GM23338 (cell line): ENCODE results near the gene ATAD2B. TPM values are rescaled to one million over a fixed set of nuclear protein-coding genes. Genes with fewer than 3 reads are reported as not detected.

ENCODE experiments used
- ZNF114 ChIP-seq: fragments of 250-450 bp; sonication (Bioruptor Pico); IDR thresholded peaks from 2 replicates; pipeline ENCODE4 v1.5.0; 2020; ENCODE audit warnings: mild to moderate bottlenecking, moderate library complexity
- polyA plus RNA-seq: library from polyadenylated mRNA; unstranded; fragments of >200 nt; fragmentation: Nextera tagmentation; extraction: Ambion mirVana; gene quantifications from 2 replicates; pipeline ENCODE4 v1.2.1, GENCODE V29; 2016
- total RNA-seq: library from RNA; depleted of rRNA; stranded (reverse); fragments of >200 nt; shearing (Covaris generic); gene quantifications from 2 replicates; pipeline ENCODE4 v1.2.3, GENCODE V29; 2014; rRNA removed
- TF ChIP-seq, protein P1 (sequence below): IDR thresholded peaks from one replicate; pipeline ENCODE4 v1.6.1; 2018; ENCODE audit warnings: antibody characterized with exemption; ENCODE audit not compliant: unreplicated experiment
- TF ChIP-seq, protein P2 (sequence below): IDR thresholded peaks from 2 replicates; pipeline ENCODE4 v1.6.1; 2016; ENCODE audit warnings: antibody characterized with exemption

The ATAD2B gene
- total and polyA plus RNA-seq, 2 experiments from 2014 or later, result 12.4 to 19.3 TPM

DNA sequence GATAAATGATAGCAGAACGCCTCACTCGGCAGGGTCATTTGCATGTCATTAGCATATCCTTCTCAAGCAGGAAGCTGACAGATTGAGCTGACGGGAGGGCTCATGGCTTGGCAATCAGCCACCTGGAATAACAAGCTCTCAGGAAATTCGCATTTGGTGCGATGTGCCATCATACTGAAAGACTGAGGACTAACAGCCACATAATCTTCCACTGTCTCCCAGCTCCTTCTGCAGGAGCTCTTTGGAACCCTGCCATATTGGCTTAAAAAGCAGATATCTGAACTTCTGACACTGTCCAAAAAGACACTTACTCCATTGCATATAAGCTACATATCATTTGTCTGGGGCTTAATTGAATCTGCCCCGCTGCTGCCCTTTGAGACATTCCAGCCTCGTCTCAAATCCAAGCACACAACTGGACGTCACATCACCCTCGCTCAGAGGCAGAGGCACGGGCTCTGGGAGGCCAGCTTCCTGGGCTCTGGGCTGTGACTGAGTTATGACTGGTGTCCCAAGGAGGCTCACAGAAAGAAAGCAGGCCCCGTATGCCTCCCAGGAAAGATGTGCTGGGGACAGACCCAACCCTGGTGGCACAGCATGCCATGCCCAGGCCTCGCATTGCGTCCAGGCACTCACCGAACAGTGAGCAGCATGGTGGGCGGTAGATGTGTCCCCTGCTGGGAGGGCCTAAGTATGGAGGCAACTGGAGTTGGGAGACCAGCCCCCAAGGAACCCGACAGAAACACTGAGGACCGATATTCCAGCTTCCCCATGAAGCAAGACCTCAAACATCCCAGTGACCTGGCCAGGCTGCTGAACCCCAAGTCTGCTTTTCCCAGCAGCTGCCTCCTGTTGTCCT lies 228.0 kb downstream of the ATAD2B start (continued):
- TF ChIP-seq, protein P1, sequence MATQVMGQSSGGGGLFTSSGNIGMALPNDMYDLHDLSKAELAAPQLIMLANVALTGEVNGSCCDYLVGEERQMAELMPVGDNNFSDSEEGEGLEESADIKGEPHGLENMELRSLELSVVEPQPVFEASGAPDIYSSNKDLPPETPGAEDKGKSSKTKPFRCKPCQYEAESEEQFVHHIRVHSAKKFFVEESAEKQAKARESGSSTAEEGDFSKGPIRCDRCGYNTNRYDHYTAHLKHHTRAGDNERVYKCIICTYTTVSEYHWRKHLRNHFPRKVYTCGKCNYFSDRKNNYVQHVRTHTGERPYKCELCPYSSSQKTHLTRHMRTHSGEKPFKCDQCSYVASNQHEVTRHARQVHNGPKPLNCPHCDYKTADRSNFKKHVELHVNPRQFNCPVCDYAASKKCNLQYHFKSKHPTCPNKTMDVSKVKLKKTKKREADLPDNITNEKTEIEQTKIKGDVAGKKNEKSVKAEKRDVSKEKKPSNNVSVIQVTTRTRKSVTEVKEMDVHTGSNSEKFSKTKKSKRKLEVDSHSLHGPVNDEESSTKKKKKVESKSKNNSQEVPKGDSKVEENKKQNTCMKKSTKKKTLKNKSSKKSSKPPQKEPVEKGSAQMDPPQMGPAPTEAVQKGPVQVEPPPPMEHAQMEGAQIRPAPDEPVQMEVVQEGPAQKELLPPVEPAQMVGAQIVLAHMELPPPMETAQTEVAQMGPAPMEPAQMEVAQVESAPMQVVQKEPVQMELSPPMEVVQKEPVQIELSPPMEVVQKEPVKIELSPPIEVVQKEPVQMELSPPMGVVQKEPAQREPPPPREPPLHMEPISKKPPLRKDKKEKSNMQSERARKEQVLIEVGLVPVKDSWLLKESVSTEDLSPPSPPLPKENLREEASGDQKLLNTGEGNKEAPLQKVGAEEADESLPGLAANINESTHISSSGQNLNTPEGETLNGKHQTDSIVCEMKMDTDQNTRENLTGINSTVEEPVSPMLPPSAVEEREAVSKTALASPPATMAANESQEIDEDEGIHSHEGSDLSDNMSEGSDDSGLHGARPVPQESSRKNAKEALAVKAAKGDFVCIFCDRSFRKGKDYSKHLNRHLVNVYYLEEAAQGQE, result no peak
- TF ChIP-seq, protein P2, sequence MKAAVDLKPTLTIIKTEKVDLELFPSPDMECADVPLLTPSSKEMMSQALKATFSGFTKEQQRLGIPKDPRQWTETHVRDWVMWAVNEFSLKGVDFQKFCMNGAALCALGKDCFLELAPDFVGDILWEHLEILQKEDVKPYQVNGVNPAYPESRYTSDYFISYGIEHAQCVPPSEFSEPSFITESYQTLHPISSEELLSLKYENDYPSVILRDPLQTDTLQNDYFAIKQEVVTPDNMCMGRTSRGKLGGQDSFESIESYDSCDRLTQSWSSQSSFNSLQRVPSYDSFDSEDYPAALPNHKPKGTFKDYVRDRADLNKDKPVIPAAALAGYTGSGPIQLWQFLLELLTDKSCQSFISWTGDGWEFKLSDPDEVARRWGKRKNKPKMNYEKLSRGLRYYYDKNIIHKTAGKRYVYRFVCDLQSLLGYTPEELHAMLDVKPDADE, result no peak
- no peak for TF ChIP-seq ZNF114 (CRISPR knock-in tag)

Other genes with a start within 250 kb of the ATAD2B start
- 12.1 and 17.7 TPM in 2 replicates for gene UBXN2A, start 13.3 kb upstream of the ATAD2B start, total RNA-seq
- 11.5 and 12.9 TPM in 2 replicates for gene UBXN2A, start 13.3 kb upstream of the ATAD2B start, polyA plus RNA-seq
- gene MFSD2B, start 83.0 kb upstream of the ATAD2B start, total RNA-seq, result 0.21 TPM in 1 of 2 replicates, not detected in the other
- gene MFSD2B, start 83.0 kb upstream of the ATAD2B start, polyA plus RNA-seq, result 0.82 and 2.3 TPM in 2 replicates
- 28.6 and 29.6 TPM in 2 replicates for gene WDCP, start 120.3 kb upstream of the ATAD2B start, total RNA-seq
- gene WDCP, start 120.3 kb upstream of the ATAD2B start, polyA plus RNA-seq, result 7.1 and 10.5 TPM in 2 replicates
- gene FKBP1B, start 122.6 kb upstream of the ATAD2B start, total RNA-seq, result 48.2 and 51.3 TPM in 2 replicates
- gene FKBP1B, start 122.6 kb upstream of the ATAD2B start, polyA plus RNA-seq, result 75.7 and 77.1 TPM in 2 replicates
- 140 and 172 TPM in 2 replicates for gene SF3B6, start 149.2 kb upstream of the ATAD2B start, total RNA-seq
- gene SF3B6, start 149.2 kb upstream of the ATAD2B start, polyA plus RNA-seq, result 565 and 610 TPM in 2 replicates
- 35.7 and 36.5 TPM in 2 replicates for gene TP53I3, start 157.7 kb upstream of the ATAD2B start, total RNA-seq
- 24.2 and 27.8 TPM in 2 replicates for gene TP53I3, start 157.7 kb upstream of the ATAD2B start, polyA plus RNA-seq
- 0.28 TPM in 1 of 2 replicates, not detected in the other for gene PFN4, start 196.2 kb upstream of the ATAD2B start, total RNA-seq
- not detected in 2 replicates for gene PFN4, start 196.2 kb upstream of the ATAD2B start, polyA plus RNA-seq
- 2.9 and 3.4 TPM in 2 replicates for gene FAM228B, start 196.3 kb upstream of the ATAD2B start, total RNA-seq
- gene FAM228B, start 196.3 kb upstream of the ATAD2B start, polyA plus RNA-seq, result 4.1 and 7.9 TPM in 2 replicates
- gene FAM228A, start 247.9 kb upstream of the ATAD2B start, total RNA-seq, result 0.12 and 0.35 TPM in 2 replicates
- gene FAM228A, start 247.9 kb upstream of the ATAD2B start, polyA plus RNA-seq, result 0.11 and 0.49 TPM in 2 replicates